H1 (cell line): ENCODE results near the gene ABCF3.

Source experiments
- ATF3 ChIP-seq: IDR thresholded peaks from 2 replicates; pipeline ENCODE4 v1.6.1; 2011; ENCODE audit warnings: low read depth, mild to moderate bottlenecking, low read length; ENCODE audit not compliant: insufficient read depth
- CTCF ChIP-seq, 3 experiments: IDR thresholded peaks; 1 replicate in 2 of 3; 2 replicates in 1 of 3; pipeline versions ENCODE4 v1.5.1 to v1.6.1; 2011; ENCODE audit warnings: low read length in 3 of 3, mild to moderate bottlenecking in 3 of 3, inconsistent platforms in 2 of 3, low read depth in 1 of 3, moderate library complexity in 1 of 3; ENCODE audit not compliant: insufficient read depth in 1 of 3; ENCODE audit errors: control extremely low read depth in 1 of 3
- EZH2 ChIP-seq: fragments of 200-600 bp; sonication (generic); IDR thresholded peaks from 2 replicates; pipeline ENCODE4 v1.7.1; 2012; ENCODE audit warnings: low read depth, mild to moderate bottlenecking, moderate library complexity, low read length, inconsistent platforms; ENCODE audit not compliant: severe bottlenecking
- FOSL1 ChIP-seq: IDR thresholded peaks from 2 replicates; pipeline ENCODE4 v1.6.1; 2011; ENCODE audit warnings: mild to moderate bottlenecking, low read depth, low read length, moderate library complexity; ENCODE audit not compliant: insufficient read depth
- JUN ChIP-seq: IDR thresholded peaks from 2 replicates; pipeline ENCODE4 v1.6.1; 2011; ENCODE audit warnings: low read depth, mild to moderate bottlenecking, improper control_type of control experiment, low read length
- JUND ChIP-seq: IDR thresholded peaks from 2 replicates; pipeline ENCODE4 v1.6.1; 2011; ENCODE audit warnings: mild to moderate bottlenecking, improper control_type of control experiment, low read length
- POLR2A ChIP-seq, 2 experiments: IDR thresholded peaks; 1 replicate in 1 of 2; 2 replicates in 1 of 2; pipeline ENCODE4 v1.6.1; 2011; ENCODE audit warnings: low read depth in 2 of 2, low read length in 2 of 2, mild to moderate bottlenecking in 2 of 2; ENCODE audit errors: control extremely low read depth in 1 of 2
- POLR2AphosphoS5 ChIP-seq: IDR thresholded peaks from 2 replicates; pipeline ENCODE4 v1.6.1; 2011; ENCODE audit warnings: low read depth, low read length
- RAD21 ChIP-seq, 2 experiments: IDR thresholded peaks in 1 of 2; conservative IDR thresholded peaks in 1 of 2; 2 replicates each; pipeline ENCODE4 v1.6.1; 2011; ENCODE audit warnings: low read depth in 2 of 2, low read length in 2 of 2, improper control_type of control experiment in 1 of 2, inconsistent platforms in 1 of 2, mild to moderate bottlenecking in 1 of 2, moderate library complexity in 1 of 2
- RNF2 ChIP-seq: fragments of 200-900, 300-1000 bp; sonication (generic); IDR thresholded peaks from 2 replicates; pipeline ENCODE4 v1.7.1; 2016; ENCODE audit warnings: borderline replicate concordance, low read depth, mild to moderate bottlenecking, antibody characterized with exemption, low read length; ENCODE audit not compliant: poor library complexity, severe bottlenecking; ENCODE audit errors: missing control alignments
- TBP ChIP-seq: IDR thresholded peaks from 2 replicates; pipeline ENCODE4 v1.6.1; 2011; ENCODE audit warnings: low read depth, low read length, improper control_type of control experiment
- USF2 ChIP-seq: IDR thresholded peaks from 2 replicates; pipeline ENCODE4 v1.6.1; 2011; ENCODE audit warnings: low read length, improper control_type of control experiment
- ZNF274 ChIP-seq: IDR thresholded peaks from 2 replicates; pipeline ENCODE4 v1.7.0; 2012; ENCODE audit warnings: low read length, borderline replicate concordance; ENCODE audit errors: extremely low read depth

- TF ChIP-seq JUN (no peak), ZNF274 (no peak), CTCF (IDR thresholded peaks at IDR 0.05; ENCODE audit: control extremely low read depth in 1 of 3, insufficient read depth in 1 of 3, low read depth in 1 of 3, low read length in 3 of 3) (no peak), JUND (no peak), POLR2AphosphoS5 (no peak), RAD21 (IDR thresholded peaks at IDR 0.05 in 1 of 2, conservative IDR thresholded peaks at IDR 0.05 in 1 of 2; ENCODE audit: low read depth in 2 of 2, low read length in 2 of 2) (no peak), POLR2A (IDR thresholded peaks at IDR 0.05; ENCODE audit: control extremely low read depth in 1 of 2, low read depth in 2 of 2, low read length in 2 of 2) (no peak), TBP (no peak), EZH2 (no peak), ATF3 (no peak), RNF2 (no peak), USF2 (no peak), FOSL1 (no peak)
Measured at GRCh38 chr3:184186902-184187207, 856 bp downstream of the ABCF3 start.
